HepG2 (cell line): ENCODE measurements around the gene DSCAM. TPM values are rescaled to one million over a fixed set of nuclear protein-coding genes. Genes with fewer than 3 reads are reported as not detected.

Experiments
- ATAC-seq: fragments of 200-7000 bp; cut with Tn5 transposase; 3 replicates; pipeline ENCODE4 v1.9.1; 2020; ENCODE audit warnings: mild to moderate bottlenecking, moderate library complexity
- BruUV-seq: library from RNA; stranded (reverse); fragments of 400-500 nt; replicated peaks from 2 replicates; lab custom pipeline; 2021; lab: Mats Ljungman, UMichigan
- CTCF ChIA-PET: fragments of 300-600 bp; formaldehyde crosslinking; extraction: SDS; loops from one replicate; lab custom pipeline; 2021; ENCODE audit warnings: low total read pairs, inconsistent platforms, low intra/inter-chr PET ratio; lab: Yijun Ruan, JAX
- POLR2A ChIA-PET: fragments of 350-600 bp; sonication (Branson Sonifier 250); formaldehyde crosslinking; loops from one replicate; lab custom pipeline; 2020; ENCODE audit warnings: antibody characterized with exemption, inconsistent platforms; lab: Yijun Ruan, JAX
- DNase-seq: peaks from one replicate; pipeline ENCODE4 v3.0.0-alpha.2; 2015; ENCODE audit warnings: low spot score
- FAIRE-seq: peaks from 3 replicates; lab custom pipeline; 2011; peaks lifted over from hg19 to GRCh38; lab: Jason Lieb, UNC
- H2AFZ ChIP-seq: one replicate; pipeline ENCODE4 v1.6.1; 2011; ENCODE audit warnings: low read length, inconsistent platforms
- H3K27ac ChIP-seq: fragments of 300-600 bp; 3 replicates; pipeline ENCODE4 v1.8.0; 2011; ENCODE audit warnings: mixed run types, mild to moderate bottlenecking, mixed read lengths, low read length, inconsistent platforms; ENCODE audit not compliant: insufficient read depth; ENCODE audit errors: extremely low read length
- H3K27me3 ChIP-seq, 2 experiments: fragments of 200-600 bp in 1 of 2; 2 replicates in 1 of 2; 3 replicates in 1 of 2; pipeline versions ENCODE4 v1.6.0 to v1.8.0; 2011; ENCODE audit warnings: low read length in 2 of 2, mild to moderate bottlenecking in 2 of 2, moderate library complexity in 2 of 2, inconsistent platforms in 1 of 2; ENCODE audit not compliant: insufficient read depth in 2 of 2, control insufficient read depth in 1 of 2
- H3K36me3 ChIP-seq, 2 experiments: fragments of 200-600 bp in 1 of 2; replicated peaks in 1 of 2; 2 replicates in 1 of 2; 3 replicates in 1 of 2; pipeline versions ENCODE4 v1.5.1 to v1.8.0; 2011; ENCODE audit warnings: low read length in 2 of 2, inconsistent platforms in 1 of 2; ENCODE audit not compliant: insufficient read depth in 2 of 2, control insufficient read depth in 1 of 2
- H3K4me1 ChIP-seq: 2 replicates; pipeline ENCODE4 v1.5.1; 2012; ENCODE audit warnings: low read length, inconsistent platforms; ENCODE audit not compliant: insufficient read depth
- H3K4me2 ChIP-seq: 2 replicates; pipeline ENCODE4 v1.6.0; 2011; ENCODE audit warnings: low read depth, low read length, inconsistent platforms
- H3K4me3 ChIP-seq, 3 experiments: fragments of 200-600 bp in 1 of 3; sonication (generic), shearing (Covaris generic) in 1 of 3; replicated peaks in 1 of 3; 2 replicates each; pipeline ENCODE4 v1.5.1; 2011 to 2016; ENCODE audit warnings: low read length in 3 of 3, inconsistent platforms in 2 of 3, low read depth in 2 of 3, mild to moderate bottlenecking in 2 of 3, control low read depth in 1 of 3, mixed read lengths in 1 of 3; ENCODE audit not compliant: insufficient read depth in 1 of 3
- H3K79me2 ChIP-seq: one replicate; pipeline ENCODE4 v1.6.1; 2011; ENCODE audit warnings: low read length, inconsistent platforms; ENCODE audit not compliant: insufficient read depth
- H3K9ac ChIP-seq: 2 replicates; pipeline ENCODE4 v1.6.0; 2011; ENCODE audit warnings: mild to moderate bottlenecking, low read depth, low read length, inconsistent platforms; ENCODE audit not compliant: insufficient read depth
- H3K9me3 ChIP-seq: 2 replicates; pipeline ENCODE4 v1.5.1; 2012; ENCODE audit warnings: mild to moderate bottlenecking, low read length
- H4K20me1 ChIP-seq: 2 replicates; pipeline ENCODE4 v1.6.0; 2011; ENCODE audit warnings: inconsistent platforms, mild to moderate bottlenecking, low read length, moderate library complexity; ENCODE audit not compliant: insufficient read depth
- CEBPB ChIP-seq: IDR thresholded peaks from 2 replicates; pipeline ENCODE4 v1.6.1; 2011; ENCODE audit warnings: low read depth, low read length, improper control_type of control experiment, borderline replicate concordance
- JUNB ChIP-seq: sonication (generic); formaldehyde crosslinking; IDR thresholded peaks from 2 replicates; pipeline ENCODE4 v1.8.0; 2022; ENCODE audit warnings: missing genetic modification reagents, mild to moderate bottlenecking, borderline replicate concordance
- MED13 ChIP-seq: sonication (generic); formaldehyde crosslinking; IDR thresholded peaks from 2 replicates; pipeline ENCODE4 v1.5.0; 2020; ENCODE audit warnings: missing genetic modification reagents
- SMYD3 ChIP-seq: sonication (generic); formaldehyde crosslinking; IDR thresholded peaks from 2 replicates; pipeline ENCODE4 v1.8.1; 2023; ENCODE audit warnings: mild to moderate bottlenecking, missing genetic modification reagents
- ZBTB44 ChIP-seq: sonication (generic); formaldehyde crosslinking; IDR thresholded peaks from 2 replicates; pipeline ENCODE4 v1.4.0; 2020; ENCODE audit warnings: missing genetic modification reagents
- ZNF10 ChIP-seq: sonication (generic); formaldehyde crosslinking; IDR thresholded peaks from 2 replicates; pipeline ENCODE4 v1.4.0; 2020; ENCODE audit warnings: mild to moderate bottlenecking, low read depth, missing genetic modification reagents, borderline replicate concordance
- ZNF543 ChIP-seq: sonication (generic); formaldehyde crosslinking; IDR thresholded peaks from 2 replicates; pipeline ENCODE4 v1.4.0; 2020; ENCODE audit warnings: mild to moderate bottlenecking, missing genetic modification reagents
- ZNF644 ChIP-seq: IDR thresholded peaks from 2 replicates; pipeline ENCODE4 v1.6.1; 2016; ENCODE audit warnings: low read depth
- ZNF724P ChIP-seq: sonication (generic); formaldehyde crosslinking; IDR thresholded peaks from 2 replicates; pipeline ENCODE4 v1.8.0; 2022; ENCODE audit warnings: missing genetic modification reagents, borderline replicate concordance
- ZSCAN21 ChIP-seq: sonication (generic); formaldehyde crosslinking; IDR thresholded peaks from 2 replicates; pipeline ENCODE4 v1.8.0; 2022; ENCODE audit warnings: mild to moderate bottlenecking, missing genetic modification reagents, moderate library complexity, borderline replicate concordance
- WGBS: methylation state at CpG from one replicate; pipeline ENCODE4 v1.1.6; 2017; ENCODE audit warnings: low lambda C conversion rate; 5-methylcytosine and 5-hydroxymethylcytosine counted together
- in situ Hi-C: cut with HindIII; loops from 2 replicates; pipeline ENCODE4 v1.10.0; 2017; ENCODE audit warnings: low pct_unique_long_range_greater_than_20kb; ENCODE audit not compliant: extremely low pct_ligation_motif_present
- intact Hi-C: fragments of 100-400 bp; cut with micrococcal nuclease; formaldehyde crosslinking; loops from one replicate; pipeline ENCODE4 v1.10.0; 2022; ENCODE audit not compliant: unreplicated experiment
- polyA plus RNA-seq, 8 experiments: library from polyadenylated mRNA; depleted of rRNA in 3 of 8; stranded (reverse) in 7 of 8; unstranded in 1 of 8; fragments of >200 nt; fragmentation: Illumina TruSeq in 4 of 8; extraction: Trizol in 4 of 8; gene quantifications; 2 replicates each; pipeline versions ENCODE4 v1.2.1 to v1.2.3, GENCODE V29; 2011 to 2016; ENCODE audit warnings: low read depth in 4 of 8, missing spikeins in 1 of 8, mixed read lengths in 1 of 8; ENCODE audit not compliant: insufficient read depth in 1 of 8
- total RNA-seq, 5 experiments: library from RNA; depleted of rRNA; stranded (reverse); fragments of >200 nt; fragmentation: Illumina TruSeq; extraction: Trizol; gene quantifications; 2 replicates each; pipeline ENCODE4 v1.2.3, GENCODE V29; 2016; ENCODE audit warnings: low read depth in 1 of 5
- TF ChIP-seq, protein P1 (sequence below): sonication (generic); formaldehyde crosslinking; IDR thresholded peaks from 2 replicates; pipeline ENCODE4 v1.4.0; 2020; ENCODE audit warnings: mild to moderate bottlenecking, low read depth, missing genetic modification reagents

The DSCAM gene
- total and polyA plus RNA-seq, 2 of the 13 experiments (the other 11 are each of a cell fraction or from before 2014, with no cell fraction given), result not detected

GRCh38 chr21:40813918-40814317 is 33.0 kb downstream of the DSCAM start:
- Histone ChIP-seq H3K4me1 (no peaks in the 10 kb centered on the region), H3K9ac (no peak overlapping the region), H3K9me3 (peaks cover 87% of the 10 kb centered on the region), H3K27me3 (no peaks in the 10 kb centered on the region), H3K4me3 (no peak overlapping the region), H3K36me3 (no peaks in the 10 kb centered on the region), H3K79me2 (no peaks in the 10 kb centered on the region), H3K27ac (no peak overlapping the region), H3K4me2 (no peak overlapping the region), H4K20me1 (no peaks in the 10 kb centered on the region), H2AFZ (no peak overlapping the region)
- in situ Hi-C loops (no loop called here), intact Hi-C loops (no loop called here)
- FAIRE-seq (no peak), ATAC-seq (no peak), DNase-seq (no peak)
- ChIA-PET POLR2A (no interaction called here), CTCF (no interaction called here)
- TF ChIP-seq ZNF543 (CRISPR knock-in tag) (no peak), ZNF724P (no peak), ZBTB44 (no peak), ZNF644 (no peak), JUNB (CRISPR knock-in tag) (no peak), MED13 (CRISPR knock-in tag) (no peak), CEBPB (no peak), SMYD3 (CRISPR knock-in tag) (no peak), ZSCAN21 (CRISPR knock-in tag) (no peak), ZNF10 (CRISPR knock-in tag) (no peak)
- TF ChIP-seq, protein P1, sequence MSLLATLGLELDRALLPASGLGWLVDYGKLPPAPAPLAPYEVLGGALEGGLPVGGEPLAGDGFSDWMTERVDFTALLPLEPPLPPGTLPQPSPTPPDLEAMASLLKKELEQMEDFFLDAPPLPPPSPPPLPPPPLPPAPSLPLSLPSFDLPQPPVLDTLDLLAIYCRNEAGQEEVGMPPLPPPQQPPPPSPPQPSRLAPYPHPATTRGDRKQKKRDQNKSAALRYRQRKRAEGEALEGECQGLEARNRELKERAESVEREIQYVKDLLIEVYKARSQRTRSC (CRISPR knock-in tag), result no peak
- 55% methylated on average over 4 of the region's 4 CpGs for WGBS
- no TSS peak for BruUV-seq
